ENCODE results near the gene SGCB.
"Not testable (repeated sequence)": the region's sequence is repeated elsewhere in the genome, so short reads cannot be mapped to it uniquely, and the experiment has no call there.

Gene SGCB

GRCh38 chr4:52038103-52038912 lies at the start of gene SGCB:
TSS of gene SGCB (minus strand) at chr4:52038299. CDS start at chr4:52038259, 40 bp downstream.
- DNase-seq (ENCODE audit: low read depth) = peak; percentile 63

GRCh38 chr4:52086425-52086824 lies 48.3 kb upstream of the SGCB start:
- DNase-seq (ENCODE audit: low read depth) = not testable (repeated sequence)

- DNase-seq (ENCODE audit: low read depth) = no peak
Observed at GRCh38 chr4:52081216-52081615, 43.1 kb upstream of the SGCB start.

DNA sequence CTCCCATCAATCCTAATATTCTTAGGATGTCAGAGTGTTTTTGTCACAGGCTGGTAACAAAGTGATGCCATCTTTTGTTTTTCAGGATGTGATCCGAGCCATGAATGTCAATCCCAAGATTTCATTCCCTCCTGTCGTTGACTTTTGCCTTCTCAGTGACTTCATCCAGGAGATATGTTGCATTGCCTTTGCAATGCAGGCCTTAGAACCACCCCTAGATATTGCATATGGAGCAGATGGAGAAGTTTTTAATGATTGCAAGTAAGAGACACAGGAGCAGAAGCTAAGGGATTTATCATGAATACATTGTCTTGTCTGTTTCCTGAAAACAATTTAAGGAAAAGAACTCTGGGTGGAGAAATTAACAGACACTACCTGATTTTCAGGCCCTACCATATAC lies 41.6 kb upstream of the SGCB start:
- DNase-seq (ENCODE audit: low read depth) = no peak

- no peak for DNase-seq (ENCODE audit: low read depth)
Observed at GRCh38 chr4:52076731-52077130, 38.6 kb upstream of the SGCB start.

DNA sequence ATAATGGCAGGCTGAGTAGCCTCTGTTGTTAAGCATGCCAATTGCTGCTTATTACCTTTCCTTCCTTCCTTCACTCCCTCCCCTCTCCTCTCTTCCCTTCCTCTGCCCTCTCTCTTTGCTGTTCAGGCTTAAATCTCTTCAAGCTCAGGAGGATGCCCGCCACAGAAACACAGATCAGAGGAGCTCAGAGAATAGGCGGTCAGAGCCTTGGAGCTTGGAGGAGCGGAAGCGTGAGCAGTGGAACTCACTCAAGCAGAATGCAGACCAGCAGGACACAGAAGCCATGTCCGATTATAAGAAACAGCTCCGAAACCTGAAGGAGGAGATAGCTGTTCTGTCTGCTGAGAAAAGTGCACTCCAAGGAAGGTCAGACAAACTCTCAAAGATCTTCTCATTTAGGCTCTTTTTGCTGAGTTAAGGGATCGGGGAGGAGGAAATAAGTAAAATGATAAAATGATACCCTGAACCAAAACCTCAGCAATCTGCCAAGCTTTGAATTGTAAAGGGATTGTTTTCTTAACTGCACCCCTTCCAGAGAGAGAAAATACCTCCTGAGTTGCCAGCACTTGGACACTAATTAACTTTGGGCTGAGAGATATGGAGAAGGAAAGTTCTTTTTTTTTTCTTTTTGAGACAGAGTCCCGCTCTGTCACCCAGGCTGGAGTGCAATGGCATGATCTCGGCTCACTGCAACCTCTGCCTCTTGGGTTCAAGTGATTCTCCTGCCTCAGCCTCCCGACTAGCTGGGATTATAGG lies 33.9 kb upstream of the SGCB start:
- DNase-seq (ENCODE audit: low read depth) = no peak

DNA sequence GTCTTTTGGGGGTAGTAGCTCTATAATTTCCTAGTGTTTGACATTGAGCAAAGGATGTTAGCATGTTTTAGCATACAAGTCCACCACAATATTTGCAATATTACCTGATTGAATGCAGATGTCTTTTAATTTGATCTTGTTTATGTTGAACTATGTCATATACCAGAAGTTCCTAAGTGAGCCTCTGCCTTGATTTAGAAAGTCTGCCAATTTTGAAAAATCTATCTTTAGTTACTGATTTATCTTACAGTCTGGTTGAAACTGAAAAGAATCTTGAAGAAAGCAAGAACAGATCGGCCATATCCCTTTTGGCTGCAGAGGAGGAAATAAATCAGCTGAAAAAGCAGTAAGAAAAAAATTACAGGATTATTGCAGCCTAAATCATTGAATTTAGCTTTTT lies 31.5 kb upstream of the SGCB start:
- no peak for DNase-seq (ENCODE audit: low read depth)

- DNase-seq (ENCODE audit: low read depth) = no peak
Observed at GRCh38 chr4:52059372-52059771, 21.3 kb upstream of the SGCB start.

GRCh38 chr4:52058275-52058674 lies 20.2 kb upstream of the SGCB start:
- DNase-seq (ENCODE audit: low read depth) = no peak

GRCh38 chr4:52057196-52057595 lies 19.1 kb upstream of the SGCB start:
- no peak for DNase-seq (ENCODE audit: low read depth)

- DNase-seq (ENCODE audit: low read depth) = no peak
Observed at GRCh38 chr4:52054254-52054653, 16.2 kb upstream of the SGCB start.

- DNase-seq (ENCODE audit: low read depth) = no peak
Observed at GRCh38 chr4:52052475-52052780, 14.3 kb upstream of the SGCB start.

DNA sequence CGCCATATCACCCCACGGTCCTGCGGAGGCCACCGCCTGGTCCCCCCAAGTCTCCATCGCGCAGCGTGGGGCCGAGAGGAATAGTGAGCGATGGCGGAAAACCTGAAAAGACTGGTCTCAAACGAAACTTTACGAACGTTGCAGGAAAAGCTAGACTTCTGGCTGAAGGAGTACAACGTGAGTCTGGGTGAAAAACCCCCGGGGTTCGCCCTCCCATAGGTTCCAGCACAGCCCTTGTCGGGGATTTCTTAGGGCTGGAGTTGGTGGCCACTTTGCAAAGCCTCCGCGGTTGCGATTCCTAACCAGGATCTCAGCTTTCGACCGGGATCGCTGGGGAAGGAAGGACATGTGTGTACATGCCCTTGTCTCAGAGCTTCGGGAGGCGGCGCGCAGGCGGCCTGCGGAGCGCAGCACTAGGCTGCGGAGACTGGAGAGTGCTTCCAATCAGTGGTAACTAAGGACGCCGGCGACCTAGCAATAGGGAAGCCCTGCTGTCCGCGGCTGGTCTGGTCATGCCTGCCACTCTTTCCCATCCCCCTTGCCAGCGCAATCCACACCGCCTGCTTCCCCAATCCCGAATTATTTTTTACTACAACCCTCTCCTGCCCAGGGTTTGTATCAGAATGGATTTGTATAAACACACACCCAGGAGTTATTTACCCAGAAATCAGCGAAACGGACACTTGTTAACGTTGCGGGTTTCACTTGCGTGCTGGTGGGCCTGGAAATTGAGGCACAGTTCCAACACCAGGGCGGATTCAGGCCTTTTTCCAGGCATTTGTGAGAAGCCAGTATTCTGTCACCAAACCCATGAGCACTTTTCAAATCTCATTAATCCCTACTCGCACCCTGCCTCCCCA lies 13.7 kb upstream of the SGCB start:
- no peak for DNase-seq (ENCODE audit: low read depth)

DNA sequence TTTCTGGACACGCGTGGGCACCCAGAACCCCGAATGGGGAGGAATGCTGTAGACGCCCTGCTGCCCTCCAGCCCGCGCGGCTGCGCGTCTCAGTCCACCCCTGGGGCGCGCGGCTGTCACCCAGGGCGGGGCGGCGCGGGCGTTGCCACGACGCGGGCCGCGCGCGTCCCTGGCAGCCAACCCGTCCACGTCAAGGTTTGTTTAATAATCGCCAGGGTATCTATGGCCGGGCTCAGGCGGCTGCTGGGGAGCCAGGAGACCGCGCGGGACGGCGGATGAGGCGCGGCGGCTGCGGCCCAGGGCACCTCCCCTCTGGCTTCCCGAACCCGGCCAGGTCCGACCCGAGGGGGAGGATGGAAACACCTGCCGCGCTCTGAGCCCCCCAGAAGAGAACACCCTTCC lies 13.1 kb upstream of the SGCB start, which contains the start of gene SPATA18:
SPATA18 (plus strand) TSS at position 92 of the 402 bp plus-strand sequence. CDS start 401 bp downstream, outside the sequence.
- DNase-seq (ENCODE audit: low read depth) = no peak

DNA sequence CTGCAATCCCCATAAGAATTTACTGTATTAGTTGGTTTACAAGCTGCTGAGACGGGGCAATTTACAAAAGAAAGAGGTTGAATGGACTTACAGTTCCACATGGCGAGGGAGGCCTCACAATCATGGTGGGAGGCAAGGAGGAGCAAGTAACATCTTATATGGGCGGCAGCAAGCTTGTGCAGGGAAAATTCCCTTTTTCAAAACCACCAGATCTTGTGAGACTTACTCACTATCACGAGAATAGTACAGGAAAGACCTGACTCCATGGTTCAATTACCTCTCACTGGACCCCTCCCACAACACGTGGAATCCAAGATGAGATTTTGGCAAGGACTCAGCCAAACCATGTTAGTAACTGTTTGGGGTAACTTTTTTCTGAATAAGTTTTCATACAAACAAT lies 11.2 kb upstream of the SGCB start:
- no peak for DNase-seq (ENCODE audit: low read depth)

DNA sequence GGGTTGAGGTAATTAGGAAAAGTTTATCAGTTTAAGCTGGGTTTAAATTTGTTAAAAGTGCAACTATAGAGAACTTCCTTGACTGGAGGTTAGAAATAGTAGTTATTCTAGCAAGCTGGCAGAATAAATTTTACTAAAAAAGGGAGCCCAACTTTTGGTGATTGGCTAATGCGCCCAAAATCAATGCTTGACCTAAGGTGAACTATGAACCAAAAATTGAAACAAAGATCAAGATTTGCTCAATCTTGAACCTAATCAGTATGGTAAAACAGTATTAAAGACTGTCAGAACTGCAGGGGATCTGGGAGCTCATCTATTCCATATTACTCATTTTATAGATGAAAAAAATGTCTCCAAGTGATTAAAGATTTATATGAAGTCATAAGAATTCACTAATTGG lies 6.9 kb upstream of the SGCB start:
- no peak for DNase-seq (ENCODE audit: low read depth)

- no peak for DNase-seq (ENCODE audit: low read depth)
Observed at GRCh38 chr4:52037689-52038102, 403 bp downstream of the SGCB start.

GRCh38 chr4:52036886-52037530 lies 1.1 kb downstream of the SGCB start:
- DNase-seq (ENCODE audit: low read depth) = no peak

- DNase-seq (ENCODE audit: low read depth) = no peak
Observed at GRCh38 chr4:52035190-52035589, 2.9 kb downstream of the SGCB start.

DNA sequence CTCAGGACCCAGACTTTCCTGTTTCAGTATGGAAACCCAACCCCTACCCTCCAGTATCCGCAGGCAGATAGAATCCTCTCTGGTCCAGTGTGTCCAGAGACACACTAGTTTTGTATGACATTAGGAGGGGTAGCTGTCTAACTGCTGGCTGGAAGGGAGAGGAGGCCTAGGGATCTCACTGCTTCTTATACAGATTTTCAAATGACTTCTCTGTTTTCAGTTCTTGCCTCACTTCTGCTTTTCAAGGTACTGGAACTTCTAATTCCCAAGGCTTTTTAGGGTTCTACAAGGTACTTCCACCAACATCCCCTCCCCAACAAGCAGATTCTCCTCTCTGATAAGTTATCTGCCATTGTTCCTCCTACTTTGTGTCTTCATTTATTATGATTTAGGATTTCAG lies 6.1 kb downstream of the SGCB start:
- no peak for DNase-seq (ENCODE audit: low read depth)

- no peak for DNase-seq (ENCODE audit: low read depth)
Observed at GRCh38 chr4:52028970-52029369, 9.1 kb downstream of the SGCB start.

All from activated T-cell treated with anti-CD3 and anti-CD28 coated beads for 1 hour (primary cell).